Measurements from ENCODE around the gene SLFN14.
"Not testable (repeated sequence)": the region's sequence is repeated elsewhere in the genome, so short reads cannot be mapped to it uniquely, and the experiment has no call there.

The SLFN14 gene

DNA sequence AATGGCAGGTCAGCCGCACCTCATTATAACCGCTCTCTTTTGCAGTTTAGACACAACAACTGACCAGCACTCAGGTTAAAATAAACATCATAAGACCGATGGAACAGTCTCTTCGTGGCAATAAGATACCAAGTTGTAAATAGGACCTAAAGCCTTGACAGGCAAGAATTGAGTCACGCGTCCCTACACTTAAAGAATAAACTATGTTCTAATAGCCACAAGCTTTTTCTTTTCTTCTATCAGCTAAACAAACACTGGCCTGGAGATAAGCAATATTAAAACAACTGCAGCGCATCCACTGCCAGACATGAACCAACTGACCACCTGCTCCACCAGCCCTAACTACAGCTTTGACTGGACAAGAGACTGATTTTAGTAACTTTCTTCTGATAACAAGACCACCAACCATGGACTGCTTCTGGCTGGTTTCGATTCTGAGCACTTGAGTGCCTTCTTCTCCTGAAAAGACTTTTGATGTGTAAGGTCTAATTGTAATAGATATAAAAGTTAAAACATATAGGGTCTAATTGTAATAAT, 40.6 kb downstream of the SLFN14 start:
- no peak for DNase-seq

DNA sequence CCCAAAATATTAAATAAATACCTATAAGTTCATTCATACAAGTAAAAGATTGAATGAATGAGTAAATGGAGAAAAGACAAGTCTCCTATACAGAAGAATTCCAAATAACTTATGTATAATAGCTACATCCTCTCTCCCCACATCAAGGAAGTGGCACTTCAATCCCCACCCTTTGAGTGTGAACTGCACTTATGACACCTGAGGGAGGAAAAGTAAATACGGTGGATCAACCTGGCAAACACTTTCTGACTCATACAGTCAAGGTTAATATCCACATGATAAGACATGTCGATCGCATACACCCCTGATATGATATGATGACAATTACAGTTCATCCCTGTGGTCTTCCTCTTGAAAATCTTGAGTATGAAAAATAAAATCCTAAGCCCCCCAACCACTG, 41.2 kb downstream of the SLFN14 start:
- DNase-seq: no peak

DNA sequence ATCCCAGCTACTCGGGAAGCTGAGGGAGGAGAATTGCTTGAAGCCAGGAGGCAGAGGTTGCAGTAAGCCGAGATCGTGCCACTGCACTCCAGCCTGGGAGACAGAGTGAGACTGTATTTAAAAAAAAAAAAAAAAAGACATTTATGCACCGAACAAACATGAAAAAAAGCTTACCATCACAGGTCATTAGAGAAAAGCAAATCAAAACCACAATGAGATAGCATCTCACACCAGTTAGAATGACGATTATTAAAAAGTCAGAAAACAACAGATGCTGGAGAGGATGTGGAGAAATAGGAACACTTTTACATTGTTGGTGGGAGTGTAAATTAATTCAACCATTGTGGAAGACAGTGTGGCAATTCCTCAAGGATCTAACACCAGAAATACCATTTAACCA, 42.2 kb downstream of the SLFN14 start:
- DNase-seq: not testable (repeated sequence)

DNA sequence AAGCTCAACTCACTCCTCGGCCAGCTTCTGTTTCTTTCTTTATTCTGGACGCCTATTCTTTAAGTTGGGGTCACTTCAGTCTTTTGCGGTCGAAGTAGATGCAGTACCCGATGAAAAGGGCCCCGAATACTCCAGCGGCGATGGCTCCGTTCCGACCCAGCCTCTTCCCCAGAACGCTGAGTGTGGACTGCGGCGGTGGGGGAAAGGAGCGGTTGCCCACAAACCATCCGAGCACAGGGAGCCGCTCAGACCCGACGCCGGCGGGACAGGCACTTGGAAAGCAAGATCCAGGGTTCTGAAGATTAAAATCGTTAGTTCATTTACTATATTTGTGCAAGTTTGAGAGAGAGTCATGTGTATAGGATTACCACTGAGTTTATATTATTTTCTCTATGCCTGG, 45.6 kb downstream of the SLFN14 start:
- no peak for DNase-seq

DNA sequence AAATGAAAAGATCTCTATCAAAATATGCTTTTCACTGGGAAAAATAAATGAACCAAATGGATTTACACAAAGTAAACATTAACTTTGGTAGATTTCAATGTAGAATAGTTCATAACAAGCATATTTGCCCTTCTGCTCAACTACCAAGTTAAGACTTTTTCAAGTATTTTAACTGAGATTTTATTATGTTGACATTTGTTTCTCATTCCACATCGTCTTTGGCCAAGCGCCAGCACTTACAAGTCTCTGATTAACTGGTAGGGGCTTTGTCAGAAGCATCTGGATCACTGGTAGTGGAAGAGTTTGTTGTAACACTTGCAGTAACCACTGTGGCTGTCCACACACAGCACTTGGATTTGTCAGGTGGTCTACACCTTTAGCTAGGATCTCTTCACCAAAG, 46.1 kb downstream of the SLFN14 start:
- no peak for DNase-seq
